Fibroblast of pulmonary artery (primary cell): ENCODE results near the gene ATP2B2.

Source experiments
- DNase-seq: peaks from one replicate; pipeline ENCODE4 v3.0.0-alpha.2; 2010; ENCODE audit warnings: low read depth
- H3K4me3 ChIP-seq: replicated peaks from 2 replicates; pipeline ENCODE4 v1.5.1; 2011; ENCODE audit warnings: low read depth, mild to moderate bottlenecking, control low read depth, low read length, moderate library complexity
- TF ChIP-seq, protein P1 (sequence below): IDR thresholded peaks from 2 replicates; pipeline ENCODE4 v1.5.1; 2011; ENCODE audit warnings: mild to moderate bottlenecking, control low read depth, low read length, inconsistent platforms; ENCODE audit errors: missing control alignments

Gene ATP2B2

GRCh38 chr3:10310578-10310977, 194.8 kb downstream of the ATP2B2 start:
- DNase-seq: peak; percentile 17
- TF ChIP-seq, protein P1, sequence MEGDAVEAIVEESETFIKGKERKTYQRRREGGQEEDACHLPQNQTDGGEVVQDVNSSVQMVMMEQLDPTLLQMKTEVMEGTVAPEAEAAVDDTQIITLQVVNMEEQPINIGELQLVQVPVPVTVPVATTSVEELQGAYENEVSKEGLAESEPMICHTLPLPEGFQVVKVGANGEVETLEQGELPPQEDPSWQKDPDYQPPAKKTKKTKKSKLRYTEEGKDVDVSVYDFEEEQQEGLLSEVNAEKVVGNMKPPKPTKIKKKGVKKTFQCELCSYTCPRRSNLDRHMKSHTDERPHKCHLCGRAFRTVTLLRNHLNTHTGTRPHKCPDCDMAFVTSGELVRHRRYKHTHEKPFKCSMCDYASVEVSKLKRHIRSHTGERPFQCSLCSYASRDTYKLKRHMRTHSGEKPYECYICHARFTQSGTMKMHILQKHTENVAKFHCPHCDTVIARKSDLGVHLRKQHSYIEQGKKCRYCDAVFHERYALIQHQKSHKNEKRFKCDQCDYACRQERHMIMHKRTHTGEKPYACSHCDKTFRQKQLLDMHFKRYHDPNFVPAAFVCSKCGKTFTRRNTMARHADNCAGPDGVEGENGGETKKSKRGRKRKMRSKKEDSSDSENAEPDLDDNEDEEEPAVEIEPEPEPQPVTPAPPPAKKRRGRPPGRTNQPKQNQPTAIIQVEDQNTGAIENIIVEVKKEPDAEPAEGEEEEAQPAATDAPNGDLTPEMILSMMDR: no peak
- H3K4me3 ChIP-seq: no peak overlapping the region

DNA sequence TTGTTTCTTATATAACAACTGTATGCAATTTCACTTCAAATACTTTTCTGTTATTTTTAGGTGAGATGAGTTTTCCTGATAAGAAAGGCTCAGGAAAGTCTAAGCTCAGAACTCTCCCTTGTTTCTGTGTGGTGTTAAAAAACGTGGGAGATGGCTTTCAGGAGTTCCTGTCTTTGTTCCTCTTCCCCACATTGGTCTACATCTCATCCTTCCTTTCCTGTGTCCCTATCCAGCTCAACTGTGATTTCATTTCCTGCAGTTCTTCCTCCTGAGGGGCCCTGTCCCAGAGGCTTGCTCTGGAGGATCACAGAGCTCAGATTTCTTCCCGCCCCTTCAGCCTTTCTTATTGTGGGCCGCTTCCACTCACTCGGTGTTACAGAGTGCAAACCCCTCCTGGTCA, 195.7 kb downstream of the ATP2B2 start:
- peak; percentile 78 for DNase-seq
- TF ChIP-seq, protein P1: no peak
- H3K4me3 ChIP-seq: no peak overlapping the region

DNA sequence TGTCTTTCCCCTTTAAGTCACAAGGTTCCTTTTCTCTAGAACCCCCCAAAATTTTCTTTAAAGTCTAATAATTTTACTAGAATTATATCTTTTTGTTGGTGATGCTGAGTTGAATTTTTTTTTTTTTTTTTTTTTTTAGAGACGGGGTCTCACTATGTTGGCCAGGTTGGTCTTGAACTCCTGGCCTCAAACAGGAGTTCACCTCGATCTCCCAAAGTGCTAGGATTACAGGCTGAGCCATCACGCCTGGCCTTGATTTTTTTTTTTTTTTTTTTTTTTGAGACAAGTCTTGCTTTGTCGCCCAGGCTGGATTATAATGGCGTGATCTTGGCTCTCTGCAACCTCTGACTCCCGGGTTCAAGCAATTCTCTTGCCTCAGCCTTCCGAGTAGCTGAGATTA, 196.7 kb downstream of the ATP2B2 start:
- DNase-seq: no peak
- H3K4me3 ChIP-seq: no peak overlapping the region
- TF ChIP-seq, protein P1: no peak

DNA sequence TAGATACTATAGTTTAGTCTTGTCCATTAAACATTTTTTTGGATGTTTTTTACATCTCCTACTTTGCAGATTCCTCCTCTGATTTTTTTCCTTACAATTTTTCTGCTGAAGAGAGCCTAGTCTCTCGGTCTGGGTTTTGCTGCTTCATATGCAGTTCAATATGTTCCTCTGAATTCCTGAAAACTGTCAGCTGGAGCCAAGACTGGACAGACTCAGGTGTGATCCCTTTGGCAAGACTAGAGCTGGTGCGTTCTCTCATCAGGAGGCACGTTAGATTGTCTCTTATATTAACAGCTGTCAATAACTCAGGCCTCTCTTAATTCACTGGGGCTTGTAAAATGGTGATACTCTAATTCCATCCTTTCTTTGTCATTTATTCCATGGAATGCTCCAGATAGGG, 199.2 kb downstream of the ATP2B2 start:
- TF ChIP-seq, protein P1: no peak
- no peak for DNase-seq

DNA sequence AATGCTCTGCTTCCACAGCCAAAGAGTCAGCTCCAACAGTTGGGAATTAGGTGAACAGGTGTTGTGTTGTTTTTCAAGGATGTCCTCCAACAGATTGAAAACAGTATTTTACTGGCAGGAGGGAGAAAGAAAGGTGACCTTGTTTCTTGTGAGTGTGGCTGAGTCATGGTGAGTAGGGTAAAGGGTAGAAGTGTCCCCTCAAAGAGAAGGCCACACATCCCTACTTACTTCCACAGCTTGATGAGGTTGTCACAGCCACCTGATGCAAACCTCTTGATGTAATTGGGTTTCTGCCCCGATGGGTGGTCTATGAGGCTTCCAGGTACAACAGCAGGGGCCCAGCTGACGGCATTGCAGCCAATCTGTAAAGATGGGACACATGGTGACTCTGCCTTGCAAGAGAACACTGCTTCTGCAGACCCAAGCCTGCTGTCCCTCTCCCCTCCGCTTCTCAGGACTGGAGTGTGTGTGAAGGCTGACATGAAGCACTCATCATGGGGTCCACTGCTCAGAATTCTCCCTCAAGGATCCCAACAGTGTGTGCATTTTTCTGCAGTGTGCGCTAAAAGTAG, 200.0 kb downstream of the ATP2B2 start:
- TF ChIP-seq, protein P1: no peak
- no peak for DNase-seq
- H3K4me3 ChIP-seq: no peak overlapping the region

More for the DNA sequence above, 199.2 kb downstream of the ATP2B2 start:
- H3K4me3 ChIP-seq: no peak overlapping the region

DNA sequence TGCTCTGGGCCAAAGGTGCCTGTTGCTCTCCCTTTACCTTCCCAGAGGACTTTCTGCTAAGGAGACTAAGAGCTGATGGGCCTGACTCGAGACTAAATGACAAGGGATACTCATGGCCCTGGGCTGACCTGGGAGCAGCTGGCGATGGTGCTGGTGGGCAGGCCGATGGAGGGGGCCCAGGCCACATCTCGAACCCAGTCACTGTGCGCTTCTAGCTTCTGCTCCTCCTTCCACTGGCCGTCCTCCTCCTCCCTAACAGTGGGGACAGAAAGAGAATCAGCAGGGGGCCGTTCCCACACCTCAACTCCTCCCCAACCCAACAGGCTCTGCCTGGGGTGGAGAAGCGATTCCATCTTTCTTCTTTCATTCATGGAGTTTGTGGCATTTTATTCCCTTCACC, 200.5 kb downstream of the ATP2B2 start:
- TF ChIP-seq, protein P1: no peak
- DNase-seq: no peak
- H3K4me3 ChIP-seq: no peak overlapping the region

DNA sequence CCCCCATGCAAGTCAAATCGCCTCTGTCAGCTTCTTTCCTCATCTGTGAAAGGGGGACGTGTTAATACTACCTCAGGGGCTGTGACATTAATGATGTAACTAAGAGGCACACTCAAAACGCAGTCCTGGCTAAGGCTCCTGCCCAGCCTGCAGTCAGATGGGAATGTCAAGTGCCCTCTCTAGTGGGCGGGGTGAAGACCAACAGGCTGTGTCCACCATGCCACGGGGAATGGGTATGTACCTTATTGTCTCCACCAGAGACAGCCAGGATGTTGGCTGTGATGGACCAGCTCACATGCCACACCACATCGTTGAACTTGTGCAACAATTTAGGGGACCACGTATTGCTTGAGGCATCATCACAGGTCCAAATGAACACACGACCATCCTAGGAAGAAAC, 201.6 kb downstream of the ATP2B2 start:
- TF ChIP-seq, protein P1: no peak
- no peak for DNase-seq
- no peak overlapping the region for H3K4me3 ChIP-seq
